ENCODE data around the gene MTOR. TPM values are rescaled to one million over a fixed set of nuclear protein-coding genes. Genes with fewer than 3 reads are reported as not detected.

Gene MTOR
- total RNA-seq, 4 donors from 2014 or later, result 40.4 to 51.4 (median 49.6) TPM

- Histone ChIP-seq H3K9me3 (no peaks in the 10 kb centered on the region), H3K27ac (no peak overlapping the region), H3K27me3 (no peaks in the 10 kb centered on the region), H3K4me1 (peaks cover 0 to 17% (median 10%) of the 10 kb centered on the region in 4 donors), H3K4me3 (no peak overlapping the region), H3K36me3 (peaks cover 0 to 58% (median 0%) of the 10 kb centered on the region in 3 donors)
- no peak for DNase-seq (ENCODE audit: low spot score in 2 of 2)
- TF ChIP-seq POLR2A (IDR thresholded peaks at IDR 0.05) (no peak), EP300 (IDR thresholded peaks at IDR 0.05) (no peak)
- TF ChIP-seq, protein P1, sequence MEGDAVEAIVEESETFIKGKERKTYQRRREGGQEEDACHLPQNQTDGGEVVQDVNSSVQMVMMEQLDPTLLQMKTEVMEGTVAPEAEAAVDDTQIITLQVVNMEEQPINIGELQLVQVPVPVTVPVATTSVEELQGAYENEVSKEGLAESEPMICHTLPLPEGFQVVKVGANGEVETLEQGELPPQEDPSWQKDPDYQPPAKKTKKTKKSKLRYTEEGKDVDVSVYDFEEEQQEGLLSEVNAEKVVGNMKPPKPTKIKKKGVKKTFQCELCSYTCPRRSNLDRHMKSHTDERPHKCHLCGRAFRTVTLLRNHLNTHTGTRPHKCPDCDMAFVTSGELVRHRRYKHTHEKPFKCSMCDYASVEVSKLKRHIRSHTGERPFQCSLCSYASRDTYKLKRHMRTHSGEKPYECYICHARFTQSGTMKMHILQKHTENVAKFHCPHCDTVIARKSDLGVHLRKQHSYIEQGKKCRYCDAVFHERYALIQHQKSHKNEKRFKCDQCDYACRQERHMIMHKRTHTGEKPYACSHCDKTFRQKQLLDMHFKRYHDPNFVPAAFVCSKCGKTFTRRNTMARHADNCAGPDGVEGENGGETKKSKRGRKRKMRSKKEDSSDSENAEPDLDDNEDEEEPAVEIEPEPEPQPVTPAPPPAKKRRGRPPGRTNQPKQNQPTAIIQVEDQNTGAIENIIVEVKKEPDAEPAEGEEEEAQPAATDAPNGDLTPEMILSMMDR (IDR thresholded peaks at IDR 0.05), result no peak
- WGBS, 2 donors, result 75 to 79% methylated on average over 7 of the region's 7 CpGs
Measured at GRCh38 chr1:11285883-11286734, 23.8 kb upstream of the MTOR start.

- Histone ChIP-seq H3K27ac (no peak overlapping the region), H3K9me3 (no peaks in the 10 kb centered on the region), H3K4me1 (peaks cover 0 to 29% (median 11%) of the 10 kb centered on the region in 4 donors), H3K27me3 (no peaks in the 10 kb centered on the region), H3K4me3 (no peak overlapping the region), H3K36me3 (peaks cover 0 to 56% (median 0%) of the 10 kb centered on the region in 3 donors)
- TF ChIP-seq, protein P1 (IDR thresholded peaks at IDR 0.05), result no peak
- TF ChIP-seq EP300 (IDR thresholded peaks at IDR 0.05), result no peak
- no peak for TF ChIP-seq POLR2A (IDR thresholded peaks at IDR 0.05)
- 91 to 92% methylated on average over 6 of the region's 6 CpGs for WGBS, 2 donors
- no peak for DNase-seq (ENCODE audit: low spot score in 2 of 2)
Measured at GRCh38 chr1:11284784-11285183, 22.4 kb upstream of the MTOR start.

DNA sequence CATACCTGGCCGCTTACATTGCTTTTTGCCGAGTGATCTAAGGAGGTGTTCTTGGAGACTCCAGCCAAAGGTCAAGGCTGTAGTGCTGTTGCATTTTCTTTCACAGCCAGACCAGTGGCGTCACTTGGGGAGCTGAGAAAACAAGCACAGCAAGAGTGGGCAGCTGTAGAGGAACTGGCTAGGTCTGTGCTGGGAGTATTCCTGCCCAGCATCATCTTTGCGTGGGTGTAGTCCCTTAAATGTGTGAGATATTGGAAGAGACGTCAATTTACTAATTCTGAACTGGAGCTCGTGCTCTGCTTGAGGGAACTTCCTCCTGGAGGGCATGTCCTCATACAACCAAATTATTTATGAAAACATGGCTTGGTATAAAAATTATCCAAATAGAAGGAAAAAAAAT, 20.8 kb upstream of the MTOR start:
- no peaks in the 10 kb centered on the region for H3K27me3 ChIP-seq
- H3K4me3 ChIP-seq, result no peak overlapping the region
- TF ChIP-seq, protein P1 (IDR thresholded peaks at IDR 0.05), result no peak
- TF ChIP-seq EP300 (IDR thresholded peaks at IDR 0.05), result no peak
- TF ChIP-seq POLR2A (IDR thresholded peaks at IDR 0.05), result no peak
- peaks cover 0 to 29% (median 11%) of the 10 kb centered on the region in 4 donors for H3K4me1 ChIP-seq
- no peak for DNase-seq (ENCODE audit: low spot score in 2 of 2)
- WGBS, 2 donors, result 93 to 96% methylated on average over 6 of the region's 6 CpGs
- H3K36me3 ChIP-seq, result peaks cover 0 to 57% (median 0%) of the 10 kb centered on the region in 3 donors
- H3K27ac ChIP-seq, result no peak overlapping the region
- H3K9me3 ChIP-seq, result no peaks in the 10 kb centered on the region

DNA sequence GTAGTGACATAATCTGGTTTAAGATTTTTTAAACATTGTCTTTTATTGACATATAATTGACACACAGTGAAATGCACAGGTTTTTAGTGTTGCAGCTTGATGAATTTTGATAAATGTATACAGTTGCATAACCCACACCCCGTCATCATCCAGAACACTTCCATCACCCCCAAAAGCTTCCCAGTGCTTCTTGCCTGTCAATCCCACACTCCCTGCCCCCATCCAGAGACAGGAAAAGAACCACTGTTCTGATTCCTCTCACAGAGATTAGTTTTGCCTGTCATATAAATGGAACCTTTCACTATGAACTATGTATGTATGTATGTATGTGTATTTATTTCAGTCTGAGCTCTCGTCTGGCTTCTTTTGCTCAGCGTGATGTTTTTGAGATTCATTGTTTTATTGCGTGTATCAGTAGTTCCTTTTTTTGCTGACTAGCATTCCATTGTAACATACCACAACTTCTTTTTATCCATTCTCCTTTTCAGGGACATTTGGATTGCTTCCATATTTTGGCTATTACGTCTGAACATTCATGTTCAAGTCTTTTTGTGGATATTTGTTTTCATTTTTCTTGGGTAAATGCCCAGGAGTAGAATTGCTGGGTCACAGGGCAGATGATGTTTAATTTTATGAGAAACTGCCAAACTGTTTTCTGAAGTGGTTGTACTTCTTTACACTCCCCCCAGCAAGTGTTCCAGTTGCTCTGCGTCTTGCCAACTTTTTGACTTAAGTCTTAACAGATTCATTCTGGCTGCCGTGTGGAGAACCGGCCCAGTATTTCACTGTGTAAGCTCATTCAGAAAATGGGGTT, 19.4 kb upstream of the MTOR start:
- TF ChIP-seq, protein P1 (IDR thresholded peaks at IDR 0.05), result no peak
- TF ChIP-seq EP300 (IDR thresholded peaks at IDR 0.05), result peak; percentile 38
- no peak for TF ChIP-seq POLR2A (IDR thresholded peaks at IDR 0.05)
- peaks cover 0 to 24% (median 11%) of the 10 kb centered on the region in 4 donors for H3K4me1 ChIP-seq
- DNase-seq (ENCODE audit: low spot score in 2 of 2), result peak in 1 of 2 donors; percentile 8
- H3K27ac ChIP-seq, result peak overlapping the region in 2 of 4 donors; percentile 66 to 69
- H3K27me3 ChIP-seq, result no peaks in the 10 kb centered on the region
- H3K36me3 ChIP-seq, result peaks cover 0 to 58% (median 0%) of the 10 kb centered on the region in 3 donors
- no peaks in the 10 kb centered on the region for H3K9me3 ChIP-seq
- WGBS, 2 donors, result 10 to 16% methylated on average over 8 of the region's 8 CpGs
- no peak overlapping the region for H3K4me3 ChIP-seq
